HL-60 (cell line): ENCODE results near the gene ANKRD39.

Experiments
- CTCF ChIP-seq: IDR thresholded peaks from one replicate; pipeline ENCODE4 v1.5.1; 2011; ENCODE audit warnings: low read length, control low read depth, inconsistent platforms; ENCODE audit not compliant: insufficient read depth
- POLR2AphosphoS5 ChIP-seq: IDR thresholded peaks from 2 replicates; pipeline ENCODE4 v1.6.1; 2012; ENCODE audit warnings: low read depth
- REST ChIP-seq: IDR thresholded peaks from 2 replicates; pipeline ENCODE4 v1.6.1; 2012; ENCODE audit warnings: low read depth; ENCODE audit not compliant: insufficient replicate concordance
- SPI1 ChIP-seq: IDR thresholded peaks from 2 replicates; pipeline ENCODE4 v1.6.1; 2012; ENCODE audit warnings: low read depth, mild to moderate bottlenecking, borderline replicate concordance

GRCh38 chr2:96885432-96886347 lies 27.9 kb upstream of the ANKRD39 start:
- no peak for TF ChIP-seq POLR2AphosphoS5
- TF ChIP-seq CTCF, result no peak
- TF ChIP-seq SPI1, result no peak
- no peak for TF ChIP-seq REST
